Activated CD8-positive, alpha-beta memory T cell treated with anti-CD3 and anti-CD28 coated beads for 4 hours (primary cell): ENCODE results near the gene SEC14L6.
"Not testable (repeated sequence)": the region's sequence is repeated elsewhere in the genome, so short reads cannot be mapped to it uniquely, and the experiment has no call there.

Experiments
- DNase-seq, 2 donors: peaks; one replicate each; pipeline ENCODE4 v3.0.0-alpha.2; 2020; ENCODE audit warnings: low read depth in 2 of 2

Gene SEC14L6

DNA sequence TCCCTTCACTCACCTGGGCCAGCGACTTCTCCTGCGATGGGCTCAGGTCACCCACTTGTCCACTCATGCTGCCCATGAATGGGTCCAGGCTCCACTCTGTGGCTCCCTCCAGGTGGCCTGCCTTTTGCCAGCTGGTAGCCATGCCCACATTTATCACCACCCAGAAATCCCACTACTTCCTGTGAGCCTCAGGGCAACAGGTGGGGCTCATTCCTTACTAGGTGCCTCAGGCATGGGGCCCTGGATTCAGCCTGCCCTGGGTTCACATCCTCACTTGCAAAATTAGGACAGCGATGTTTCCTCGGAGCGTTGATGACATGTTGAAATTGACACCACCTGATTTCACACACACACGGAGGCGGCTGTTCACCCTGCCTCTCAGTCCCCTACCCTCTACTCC is at the start of gene SEC14L6:
SEC14L6 (minus strand) TSS at position 126 of the 400 bp plus-strand sequence; CDS start at position 67, 59 bp downstream.
- DNase-seq = no peak

DNA sequence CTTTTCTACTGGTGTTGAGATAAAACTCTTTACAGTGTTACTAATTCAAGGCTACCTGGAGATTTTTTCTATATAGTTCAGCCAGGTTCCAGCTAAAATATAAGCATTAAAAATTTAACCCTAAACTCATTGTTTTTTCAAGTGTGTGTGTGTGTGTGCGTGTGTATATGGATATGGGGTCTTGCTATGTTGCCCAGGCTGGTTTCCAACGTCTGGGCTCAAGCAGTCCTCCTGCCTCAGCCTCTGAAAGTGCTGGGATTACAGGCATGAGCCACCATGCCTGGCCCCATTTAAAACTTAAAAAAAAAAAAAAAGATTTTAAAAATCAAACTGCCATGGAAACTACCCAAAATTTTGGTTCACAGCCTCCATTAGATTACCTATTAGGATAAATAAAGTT is 49.7 kb upstream of the SEC14L6 start:
- no peak for DNase-seq

DNA sequence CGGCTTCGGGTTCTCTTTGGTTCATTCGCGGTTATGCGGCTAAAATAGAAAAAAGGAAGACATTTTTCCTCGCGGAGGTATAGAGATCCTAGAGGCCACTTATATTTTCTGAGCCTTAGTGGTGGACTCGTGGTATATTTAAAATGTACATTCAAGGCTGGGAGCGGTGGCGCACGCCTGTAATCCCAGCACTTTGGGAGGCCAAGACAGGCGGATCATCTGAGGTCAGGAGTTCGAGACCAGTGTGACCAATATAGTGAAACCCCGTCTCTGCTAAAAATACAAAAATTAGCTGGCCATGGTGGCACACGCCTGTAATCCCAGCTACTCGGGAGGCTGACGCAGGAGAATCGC is 45.8 kb upstream of the SEC14L6 start:
- DNase-seq = not testable (repeated sequence)

DNA sequence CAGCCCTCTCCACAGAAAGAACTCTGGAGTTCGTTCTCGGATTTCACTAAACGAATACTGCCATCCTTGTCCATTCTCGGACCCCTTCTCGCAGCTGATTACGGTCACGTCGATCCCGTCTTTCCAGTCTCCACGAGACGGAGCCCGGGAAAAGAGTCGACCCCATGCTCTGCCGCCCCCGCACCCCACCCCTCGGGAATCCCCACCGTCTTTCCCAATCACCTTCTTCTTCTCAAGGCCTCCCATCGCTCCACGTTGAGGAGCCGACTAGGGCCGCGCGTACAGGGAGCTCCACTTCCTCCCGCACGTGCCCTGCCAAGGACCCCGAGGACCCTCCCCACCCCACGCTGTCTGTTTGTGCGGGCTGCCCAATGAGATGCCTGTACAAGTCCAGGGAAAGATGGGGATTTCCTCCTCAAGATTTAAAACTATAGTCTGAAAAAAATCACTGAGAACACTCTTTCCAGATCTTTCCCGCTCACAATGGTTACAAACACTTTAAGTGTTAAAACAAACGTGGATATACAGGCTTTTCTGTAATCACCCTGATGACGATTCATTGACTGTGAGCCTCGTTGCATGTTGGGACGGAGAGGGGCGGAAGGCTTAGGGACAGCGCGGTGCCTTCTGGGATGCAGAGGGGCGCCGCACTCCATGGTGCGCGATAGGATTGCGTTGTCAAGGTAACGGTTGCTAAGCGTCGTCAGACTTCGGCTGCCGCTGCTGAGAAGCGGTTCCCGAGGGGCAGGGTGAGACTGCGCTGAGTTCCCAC is 45.2 kb upstream of the SEC14L6 start, which contains the start of gene PES1:
PES1 (minus strand) TSS at position 323 of the 772 bp plus-strand sequence; CDS start at position 246, 77 bp downstream.
- peak; percentile 88 to 93 for DNase-seq

DNA sequence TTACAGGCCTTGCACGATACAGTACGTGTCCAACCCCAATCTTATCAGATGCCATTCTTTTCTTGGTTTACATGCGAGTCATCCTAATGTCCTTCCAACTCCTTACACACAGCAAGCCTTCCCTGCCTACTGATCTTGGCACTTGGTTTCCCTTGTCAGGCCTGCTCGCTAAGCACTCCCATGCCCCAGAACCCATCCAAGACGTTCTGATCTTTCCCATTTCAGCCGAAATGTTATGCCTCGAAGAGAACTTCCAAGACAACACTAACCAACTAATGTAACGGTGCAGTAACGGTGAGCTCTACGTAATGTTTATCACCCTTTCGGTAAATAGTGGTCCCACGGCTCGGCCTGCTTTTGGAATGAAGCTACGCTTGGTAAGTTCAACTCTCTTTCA is 44.6 kb upstream of the SEC14L6 start:
- no peak for DNase-seq

DNA sequence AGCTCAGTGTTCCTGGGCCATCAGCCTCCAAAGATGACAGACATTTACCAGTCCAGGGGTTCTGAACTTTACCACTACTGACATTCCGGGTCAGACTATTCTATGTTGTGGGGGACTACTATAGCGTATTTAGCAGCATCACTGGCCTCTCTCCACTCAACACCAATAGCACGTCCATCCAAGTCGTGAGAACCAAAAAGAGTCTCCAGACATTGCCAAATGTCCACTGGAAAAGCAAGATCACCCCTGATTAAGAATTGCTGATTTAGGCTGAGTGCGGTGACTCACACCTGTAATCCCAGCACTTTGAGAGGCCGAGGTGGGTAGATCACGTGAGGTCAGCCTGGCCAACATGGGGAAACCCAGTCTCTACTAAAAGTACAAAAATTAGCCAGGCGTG is 39.9 kb upstream of the SEC14L6 start:
- no peak for DNase-seq

DNA sequence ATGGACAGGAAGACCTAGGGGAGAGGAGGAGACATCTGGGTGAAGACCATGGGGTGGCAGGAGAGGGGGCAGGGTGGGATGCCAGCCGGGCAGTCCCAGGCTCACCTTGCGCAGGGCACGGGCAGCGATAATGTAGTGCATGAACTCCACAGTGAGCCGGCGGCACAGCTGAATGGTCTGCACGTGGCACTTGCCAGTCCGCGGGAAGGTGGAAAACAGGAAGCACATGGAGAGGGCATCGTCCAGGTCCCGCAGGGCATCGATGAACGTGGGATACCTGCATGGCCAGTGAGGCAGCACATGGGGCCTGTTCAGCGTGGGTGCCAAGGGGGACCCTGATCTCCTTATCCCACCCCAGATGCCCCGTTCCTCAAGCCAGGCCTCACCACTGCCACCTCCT is 37.9 kb upstream of the SEC14L6 start:
- DNase-seq = no peak

DNA sequence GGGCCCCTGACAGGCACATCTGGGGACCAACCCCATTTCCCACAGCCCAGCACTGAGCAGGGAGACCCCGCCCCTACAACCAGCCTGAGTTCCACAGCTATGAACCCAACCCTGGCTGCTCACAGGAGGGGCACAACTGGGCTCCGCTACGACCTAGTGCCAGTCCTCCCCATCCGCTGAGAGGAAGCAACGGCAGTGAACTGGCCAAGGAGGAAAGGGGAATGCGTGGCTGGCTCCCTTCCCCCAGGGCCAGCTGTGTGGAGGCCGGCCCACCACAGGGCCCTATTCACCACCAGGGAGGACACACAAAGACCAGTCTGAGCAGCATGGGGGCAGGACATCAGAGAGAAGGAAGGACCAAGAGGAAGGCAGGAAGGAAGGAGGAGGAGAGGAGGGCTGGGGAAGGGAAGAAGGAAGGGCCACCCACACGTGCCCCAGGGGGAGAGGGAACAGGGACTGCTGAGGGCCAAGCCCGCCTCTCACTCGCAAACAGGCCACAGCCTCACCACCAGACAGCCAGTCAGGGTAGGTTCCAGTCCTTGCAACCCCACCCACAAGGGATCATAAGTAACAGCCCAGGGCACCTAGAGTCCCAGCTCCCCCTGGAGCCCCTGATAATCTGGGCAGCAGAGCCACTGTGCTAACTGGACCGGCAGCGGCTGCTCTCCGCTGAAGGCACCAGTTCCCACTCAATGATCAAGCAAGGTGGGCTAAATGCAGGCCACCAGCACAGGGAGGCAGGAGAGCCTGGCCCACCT is 36.4 kb upstream of the SEC14L6 start:
- no peak for DNase-seq

DNA sequence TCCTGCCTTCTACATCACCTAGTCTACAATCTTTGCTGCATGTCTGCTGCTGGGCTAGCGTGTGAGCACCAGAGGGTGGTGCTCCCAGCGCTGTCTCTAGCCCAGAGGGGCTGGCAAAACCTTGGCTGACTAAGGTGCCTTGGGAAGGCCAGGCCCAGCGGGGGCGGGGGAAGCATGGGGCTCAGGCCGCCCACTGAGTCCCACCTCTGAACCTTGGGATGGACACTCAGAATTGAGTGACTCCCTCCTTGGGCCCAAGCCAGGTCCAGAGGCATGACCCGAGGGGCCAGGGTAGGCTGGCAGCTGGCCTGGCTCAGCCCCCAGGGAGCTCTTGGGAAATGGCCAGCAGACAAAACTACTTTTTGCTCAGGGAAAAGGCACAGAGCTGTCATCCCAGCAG is 35.5 kb upstream of the SEC14L6 start:
- DNase-seq = no peak

DNA sequence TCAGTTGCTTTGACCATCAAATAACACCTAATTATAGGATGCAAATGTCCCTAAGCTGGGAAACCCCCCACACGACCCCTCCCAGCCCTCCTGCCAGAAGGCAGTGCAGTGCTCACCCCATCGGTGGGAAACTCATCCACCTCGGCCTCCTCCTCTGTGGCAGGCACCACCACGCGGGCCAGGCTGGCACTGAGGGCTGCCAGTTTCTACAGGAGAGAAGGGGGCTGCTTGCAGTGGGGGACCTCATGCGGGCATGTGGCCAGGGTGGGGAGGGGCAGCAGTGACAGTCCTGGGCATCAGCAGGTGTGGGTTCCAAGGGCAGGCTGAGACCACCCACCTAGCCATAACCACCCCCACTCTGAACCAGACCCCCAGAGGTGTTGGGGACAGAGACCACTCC is 34.4 kb upstream of the SEC14L6 start:
- DNase-seq = no peak

DNA sequence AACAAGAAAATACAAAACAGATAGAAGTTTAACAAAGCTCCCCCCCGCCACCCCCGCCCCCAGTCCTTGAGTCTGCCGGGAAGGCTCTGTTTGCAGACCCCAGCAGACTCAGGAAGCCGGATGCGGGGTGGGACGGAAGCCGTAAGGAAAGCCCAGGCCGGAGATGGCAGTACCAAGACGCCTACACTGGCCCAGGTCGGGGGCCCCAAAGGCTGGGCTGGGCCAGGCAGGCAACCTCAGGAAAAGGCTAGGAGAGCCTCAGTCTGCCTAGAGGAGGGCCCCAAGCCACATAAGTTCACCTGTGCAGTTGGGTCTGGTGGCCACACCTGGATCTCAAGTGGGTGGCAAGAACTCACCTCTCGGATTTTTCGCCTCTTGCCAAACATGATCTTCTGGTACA is 31.9 kb upstream of the SEC14L6 start:
- DNase-seq = no peak

DNA sequence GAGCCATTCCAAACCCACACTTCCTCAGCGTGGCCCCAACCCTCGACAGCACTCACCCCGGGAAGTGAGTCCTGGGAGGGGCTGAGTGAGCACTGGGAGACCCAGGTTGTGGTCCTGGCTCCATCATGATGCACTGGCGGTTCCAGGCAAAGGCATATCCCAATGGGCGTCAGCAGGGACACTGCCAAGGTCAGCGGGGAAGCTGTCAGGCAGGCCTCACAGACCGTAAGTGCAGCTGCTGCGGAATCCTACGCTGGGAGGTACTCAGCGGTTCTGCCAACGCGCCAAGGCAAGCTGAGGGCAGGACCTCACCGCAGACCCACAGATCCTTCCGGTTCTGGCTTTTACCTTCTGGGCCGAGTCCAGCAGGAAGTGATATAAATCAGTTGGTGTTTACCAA is 29.3 kb upstream of the SEC14L6 start:
- no peak for DNase-seq

DNA sequence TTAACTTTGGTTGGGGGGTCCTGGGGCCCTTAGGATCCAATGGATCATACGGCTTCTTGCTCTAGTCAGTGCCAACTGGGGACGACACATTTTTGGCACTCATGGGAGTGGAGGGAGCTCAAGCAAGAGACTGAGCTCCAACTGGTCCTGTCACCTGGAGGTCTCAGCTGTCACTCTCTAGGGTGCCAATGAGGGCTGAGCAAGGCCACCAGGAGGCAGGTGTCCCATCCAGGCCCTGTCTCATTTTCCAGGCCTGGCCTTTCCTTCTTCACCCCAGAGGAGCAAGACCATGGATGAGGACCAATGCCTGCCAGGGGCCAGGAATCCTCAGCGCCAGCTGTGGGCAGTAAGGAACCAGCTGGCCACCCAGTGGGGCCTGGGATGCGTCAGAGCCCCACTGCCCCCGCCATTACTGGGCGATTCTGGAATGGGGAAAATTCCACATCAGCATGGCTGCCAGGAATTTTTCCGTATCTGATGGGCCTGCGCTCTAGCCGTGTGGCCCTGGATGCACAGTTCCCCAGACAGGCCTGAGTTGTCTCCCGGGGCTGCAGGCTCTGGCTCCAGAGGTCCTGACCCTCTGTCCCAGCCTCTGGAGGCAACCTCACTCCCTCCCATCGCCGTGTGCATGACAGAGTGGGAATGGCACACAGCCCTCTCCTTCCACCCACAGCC is 28.6 kb upstream of the SEC14L6 start:
- DNase-seq = no peak

DNA sequence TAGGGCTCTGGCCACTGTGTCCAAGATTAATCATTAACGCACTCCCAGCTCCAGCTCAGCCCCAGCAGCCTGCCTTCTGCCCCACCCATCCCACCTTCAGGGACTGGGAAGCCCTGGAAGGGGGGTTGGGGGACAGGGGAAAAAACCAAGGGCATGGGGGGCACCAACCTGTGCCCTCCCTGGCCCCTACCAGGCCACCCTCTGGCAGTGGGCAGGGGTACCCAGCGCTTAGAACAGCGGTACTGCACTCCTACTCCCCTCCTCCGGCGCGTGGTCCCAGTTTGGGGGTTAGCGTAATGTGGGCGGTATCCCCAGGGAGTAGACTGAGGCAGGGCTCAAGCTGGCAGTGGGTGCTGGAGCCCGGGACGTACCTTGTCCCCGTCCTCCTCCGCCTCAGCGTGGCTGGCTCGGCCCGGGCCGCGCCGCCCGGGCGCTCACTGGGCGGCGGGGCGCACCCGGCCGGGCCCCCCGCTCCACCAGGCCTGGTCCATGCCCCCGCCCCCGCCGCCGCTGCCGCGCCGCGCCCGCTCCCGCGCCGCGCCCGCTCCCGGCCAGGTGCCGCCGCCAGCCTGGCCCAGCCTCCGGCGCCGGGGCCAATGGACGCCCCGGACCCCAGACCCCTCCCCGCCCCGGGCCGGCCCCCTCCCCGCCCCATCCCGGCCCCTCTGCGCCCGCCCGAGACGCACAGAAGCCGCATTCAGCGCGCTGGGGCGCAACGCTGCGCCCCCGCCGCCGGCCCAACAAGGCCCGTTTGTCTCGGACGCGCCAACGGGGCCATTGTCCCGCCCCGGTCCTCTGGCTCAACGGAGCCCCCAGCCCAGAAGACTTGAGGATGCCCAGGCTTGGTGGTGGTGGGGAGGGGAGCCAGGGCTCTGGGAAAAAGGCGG is 27.8 kb upstream of the SEC14L6 start, which contains the start of gene GAL3ST1:
GAL3ST1 (minus strand) TSS at position 571 of the 887 bp plus-strand sequence. CDS start 17,273 bp downstream, outside the sequence.
- no peak for DNase-seq

DNA sequence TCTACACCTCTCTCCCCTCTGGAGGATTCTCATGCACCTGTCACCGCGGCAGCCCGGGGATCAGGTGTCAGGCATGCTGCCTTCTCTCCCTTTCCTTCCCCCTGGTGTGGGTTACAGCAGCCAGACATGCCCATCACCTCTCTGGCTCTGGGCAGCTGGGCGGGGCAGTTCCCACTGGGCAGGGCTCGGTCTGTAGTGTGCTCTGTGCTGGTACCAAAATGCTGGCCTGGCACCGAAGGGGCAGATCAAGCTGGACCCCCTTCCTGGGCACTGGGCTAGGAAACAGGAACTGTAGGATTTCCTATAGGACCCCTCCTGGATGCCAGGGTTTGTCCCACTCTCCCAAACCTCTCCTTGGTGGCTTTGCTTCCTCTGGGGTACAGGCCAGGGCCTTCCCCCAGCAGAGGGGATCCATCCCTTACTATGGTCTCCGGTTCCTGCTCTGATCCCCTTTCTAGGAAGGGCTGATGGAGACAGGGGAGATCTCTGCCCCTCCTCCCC is 27.1 kb upstream of the SEC14L6 start:
- DNase-seq = no peak

DNA sequence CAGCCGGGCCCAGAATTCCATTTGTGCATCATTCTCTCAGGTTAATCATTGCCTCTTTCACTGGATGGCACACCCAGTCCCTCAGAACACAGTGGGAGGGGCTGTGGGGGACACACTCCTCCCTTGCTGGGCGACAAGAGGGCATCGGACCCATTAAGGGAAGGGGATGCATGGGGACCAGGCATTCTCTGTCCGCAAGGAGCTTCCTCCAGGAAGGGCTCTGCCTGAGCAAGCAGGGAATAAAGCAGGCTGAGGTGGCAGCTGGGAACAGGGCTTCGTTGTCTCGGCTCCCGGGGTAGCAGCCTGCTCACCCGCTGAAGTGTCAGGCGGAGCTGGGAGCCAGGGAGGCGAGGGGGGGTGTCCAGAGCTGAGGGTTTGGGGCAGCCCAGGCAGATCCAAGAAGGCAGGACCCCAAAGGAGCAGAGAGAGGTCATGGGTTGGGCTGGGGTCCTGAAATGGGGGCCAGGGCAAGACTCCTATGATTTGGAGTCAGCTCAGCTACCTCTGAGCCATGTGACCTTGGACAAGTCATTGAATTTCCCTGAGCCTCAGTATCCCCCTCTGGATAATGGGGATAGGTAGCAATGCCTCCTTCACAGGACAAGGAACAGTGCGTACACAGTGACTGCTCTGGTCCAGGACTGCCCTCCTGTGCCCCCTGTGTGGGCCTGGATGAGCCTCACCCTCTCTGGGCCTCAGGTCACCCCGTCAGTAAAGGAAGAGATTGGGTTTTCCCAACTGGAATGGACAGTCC is 26.5 kb upstream of the SEC14L6 start:
- no peak for DNase-seq

DNA sequence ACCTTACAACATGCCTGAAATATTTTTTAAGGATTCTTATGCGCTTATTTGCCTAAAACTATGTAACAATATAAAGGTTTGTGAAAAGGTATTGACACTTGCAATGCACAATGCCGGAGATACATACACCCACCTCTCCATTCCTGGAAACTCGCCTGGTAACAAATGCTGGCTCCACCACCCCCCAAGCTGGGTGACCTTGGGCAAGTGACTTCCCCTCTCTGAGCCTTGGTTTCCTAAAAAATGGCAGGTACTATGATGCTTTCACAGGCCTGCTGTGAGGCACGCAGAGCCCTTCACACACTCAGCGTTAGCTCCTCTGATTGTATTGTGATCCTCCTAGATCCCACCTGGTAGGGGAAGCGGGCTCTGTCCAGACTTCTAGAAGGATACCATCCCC is 25.7 kb upstream of the SEC14L6 start:
- DNase-seq = no peak

DNA sequence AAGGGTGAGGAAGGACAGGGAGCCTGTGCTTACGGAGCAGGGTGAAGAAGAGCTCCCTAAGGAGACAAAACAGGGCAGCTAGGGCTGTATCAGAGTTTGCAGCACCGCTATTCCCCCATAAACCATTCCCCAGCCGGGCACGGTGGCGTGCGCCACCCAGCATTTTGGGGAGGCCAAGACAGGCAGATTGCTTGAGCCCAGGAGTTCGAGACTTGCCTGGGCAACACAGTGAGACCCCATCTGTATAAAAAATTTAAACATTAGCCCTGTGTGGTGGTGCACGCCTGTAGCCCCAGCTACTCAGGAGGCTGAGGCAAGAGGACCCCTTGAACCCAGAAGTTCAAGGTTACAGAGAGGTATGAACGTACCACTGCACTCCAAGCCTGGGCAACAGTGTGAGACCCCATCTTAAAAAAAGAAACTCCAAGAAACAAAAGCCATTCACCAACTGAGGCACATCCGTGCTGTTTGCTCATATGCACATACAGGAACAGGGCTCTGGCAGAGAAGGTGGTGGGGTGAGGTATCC is 23.2 kb upstream of the SEC14L6 start:
- no peak for DNase-seq

DNA sequence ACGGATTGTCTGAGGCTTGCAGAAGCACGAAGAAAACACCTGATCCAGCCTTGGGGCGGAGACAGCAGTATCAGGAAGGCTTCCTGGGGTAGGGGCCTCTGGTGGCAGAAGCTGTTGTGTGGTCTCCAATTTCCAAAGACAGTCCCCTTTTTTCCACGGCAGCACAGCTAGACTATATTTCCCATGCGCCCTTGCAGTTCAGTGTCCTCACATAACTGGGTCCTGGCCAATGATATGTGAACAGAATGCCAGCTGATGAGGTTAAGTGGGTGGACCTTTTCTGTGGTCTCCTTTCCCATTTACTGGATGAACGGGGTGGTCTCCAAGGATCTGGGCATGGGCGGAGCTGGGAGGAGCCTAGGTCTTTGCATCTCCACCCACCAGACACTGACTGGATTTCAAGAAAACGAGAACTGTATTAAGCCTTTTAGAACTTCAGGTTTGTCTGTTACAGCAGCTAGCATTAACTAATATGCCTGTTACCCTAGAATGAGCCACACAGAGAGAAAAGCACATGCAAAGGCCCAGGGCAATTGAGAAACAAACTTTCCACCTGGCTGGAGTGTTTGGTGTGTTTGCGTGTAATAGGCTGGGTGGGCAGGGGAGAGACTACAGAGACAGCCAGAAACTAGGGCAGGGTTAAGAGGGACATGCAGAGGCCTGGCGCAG is 21.7 kb upstream of the SEC14L6 start:
- DNase-seq = no peak

DNA sequence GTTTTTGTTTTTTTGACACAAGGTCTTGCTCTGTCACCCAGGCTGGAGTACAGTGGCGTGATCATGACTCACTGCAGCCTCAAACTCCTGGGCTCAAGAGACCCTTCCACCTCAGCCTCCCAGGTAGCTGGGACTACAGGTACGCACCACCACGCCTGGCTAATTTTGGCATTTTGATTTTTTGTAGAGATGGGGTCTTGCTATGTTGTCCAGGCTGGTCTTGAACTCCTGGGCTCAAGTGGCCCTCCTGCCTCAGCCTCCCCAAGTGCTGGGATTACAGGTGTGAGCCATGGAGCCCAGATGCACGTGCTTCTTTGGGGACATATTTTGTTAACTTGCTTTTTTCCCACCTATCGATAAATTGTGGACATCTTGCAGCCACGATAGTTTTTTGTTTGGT is 20.7 kb upstream of the SEC14L6 start:
- not testable (repeated sequence) for DNase-seq
